Endometrium (tissue), 2 donors: ENCODE data around the gene GATM.
"Not testable (repeated sequence)": the region's sequence is repeated elsewhere in the genome, so short reads cannot be mapped to it uniquely, and the experiment has no call there.

Source experiments
- FAIRE-seq: peaks from 2 replicates; lab custom pipeline; 2012; peaks lifted over from hg19 to GRCh38; lab: Jason Lieb, UNC
- donor health status: control.
- donor health status: control.

Gene GATM

DNA sequence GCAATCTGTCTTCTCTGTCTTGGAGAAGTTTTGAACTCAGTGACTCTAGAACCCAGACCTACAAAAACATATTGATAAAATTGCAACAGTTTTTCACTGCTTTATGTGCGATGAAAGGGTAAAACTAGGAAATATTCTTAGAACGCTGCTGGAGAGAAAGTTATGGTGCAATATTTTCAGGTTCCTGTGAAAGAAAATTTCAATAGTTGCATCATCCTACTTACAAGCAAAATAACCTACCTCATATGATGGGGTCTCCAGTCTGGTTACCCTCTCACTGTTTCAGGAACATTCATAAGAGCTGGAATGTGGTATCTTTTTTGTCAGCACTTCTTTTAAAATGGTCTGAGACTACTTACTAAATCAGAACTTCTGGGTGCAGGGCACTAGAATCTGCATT lies 27.1 kb downstream of the GATM start:
- no peak for FAIRE-seq

DNA sequence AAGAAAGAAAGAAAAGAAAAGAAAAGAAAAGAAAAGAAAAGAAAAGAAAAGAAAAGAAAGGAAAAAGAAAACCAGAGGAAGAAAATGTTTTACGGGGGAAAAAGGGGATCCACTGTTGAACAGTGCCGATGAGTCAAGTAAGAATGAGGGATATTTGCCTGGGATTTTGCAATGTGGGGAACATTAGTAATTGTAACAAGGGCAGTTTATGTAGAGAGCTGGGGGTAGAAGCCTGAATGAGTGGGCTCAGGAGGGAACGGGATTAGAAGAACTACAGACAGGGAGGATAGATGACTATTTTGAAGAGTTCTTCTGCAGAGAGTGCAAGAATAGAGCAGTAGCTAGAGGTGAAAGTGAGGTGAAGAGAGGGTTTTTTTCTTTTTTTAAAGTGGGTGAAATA lies 28.7 kb downstream of the GATM start:
- no peak for FAIRE-seq

DNA sequence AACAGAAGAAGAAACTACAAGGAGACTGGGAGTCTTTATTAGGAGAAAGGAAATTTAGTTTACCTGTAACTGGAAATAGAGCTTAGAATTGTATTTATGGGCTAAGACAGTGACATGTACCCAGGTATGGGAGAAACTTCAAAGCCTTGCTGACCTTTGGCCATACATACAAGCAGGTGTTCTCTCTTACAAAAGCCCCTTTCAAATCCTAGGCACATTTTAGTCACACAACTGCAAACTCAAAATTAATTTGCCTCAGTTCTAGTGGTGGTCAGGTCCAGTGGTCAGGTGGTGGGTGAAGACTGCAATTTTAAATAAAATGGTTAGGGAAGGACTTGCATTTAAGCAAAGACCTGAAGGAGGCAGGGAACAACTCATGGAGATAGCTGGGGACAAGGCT lies 30.4 kb downstream of the GATM start:
- no peak for FAIRE-seq

DNA sequence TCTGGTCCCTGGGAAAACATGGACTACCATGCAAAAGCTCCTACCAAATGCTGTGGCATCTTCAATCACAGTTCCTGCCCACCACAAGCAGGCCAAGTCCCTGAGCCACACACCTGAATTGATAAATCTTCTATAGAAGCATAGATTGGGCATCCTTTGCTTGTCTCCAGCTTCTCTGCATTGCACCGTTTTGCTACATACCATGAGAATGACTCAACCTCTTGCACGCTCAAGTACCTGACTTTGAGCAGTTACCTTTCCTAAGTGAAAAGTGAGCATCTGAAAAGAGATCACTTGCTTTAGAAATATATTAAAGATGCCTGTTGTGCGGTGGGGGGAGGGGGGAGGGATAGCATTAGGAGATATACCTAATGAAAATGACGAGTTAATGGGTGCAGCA lies 31.3 kb downstream of the GATM start:
- no peak for FAIRE-seq

DNA sequence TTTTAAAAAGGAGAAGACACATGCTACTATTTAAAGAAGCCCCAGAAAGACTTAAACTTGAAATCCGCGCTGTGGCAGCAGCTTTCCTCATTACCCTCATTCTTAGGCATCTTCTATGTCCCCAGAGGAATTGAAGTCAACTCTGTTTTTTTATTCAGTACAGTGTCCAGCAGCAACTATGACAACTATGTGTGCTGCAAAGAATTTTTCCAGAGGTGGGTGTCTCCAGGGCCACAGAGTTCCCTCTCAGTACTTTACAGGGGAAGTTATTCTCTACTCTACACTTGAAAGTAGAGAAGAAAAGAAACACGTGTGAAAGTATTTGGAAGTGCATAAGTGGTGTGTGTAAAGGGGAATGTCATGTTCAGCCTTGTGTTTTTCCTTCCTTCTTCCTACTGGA lies 32.0 kb downstream of the GATM start:
- FAIRE-seq: no peak

DNA sequence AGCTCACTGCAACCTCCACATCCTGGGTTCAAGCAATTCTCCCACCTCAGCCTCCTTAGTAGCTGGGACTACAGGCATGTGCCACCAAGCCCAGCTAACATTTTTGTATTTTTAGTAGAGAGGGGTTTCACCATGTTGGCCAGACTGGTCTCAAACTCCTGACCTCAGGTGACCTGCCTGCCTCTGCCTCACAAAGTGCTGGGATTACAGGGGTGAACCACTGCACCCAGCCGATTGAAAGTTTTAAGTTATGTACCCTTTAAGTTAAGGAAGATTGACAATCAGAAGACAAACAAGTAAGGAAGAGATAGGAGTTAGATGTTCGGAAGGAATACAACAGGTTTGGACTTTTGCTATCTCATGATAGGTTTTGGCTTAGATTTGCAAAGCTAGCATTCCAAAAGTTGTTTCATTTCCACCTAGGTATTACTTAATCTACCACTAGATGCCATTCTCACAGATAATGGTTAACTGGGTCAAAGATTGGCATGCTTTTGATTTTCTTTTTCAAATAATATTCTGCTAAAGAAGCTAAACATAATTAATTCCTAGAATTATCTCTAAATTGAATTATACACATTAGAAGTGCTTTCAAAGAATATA lies 35.0 kb downstream of the GATM start:
- FAIRE-seq: no peak

DNA sequence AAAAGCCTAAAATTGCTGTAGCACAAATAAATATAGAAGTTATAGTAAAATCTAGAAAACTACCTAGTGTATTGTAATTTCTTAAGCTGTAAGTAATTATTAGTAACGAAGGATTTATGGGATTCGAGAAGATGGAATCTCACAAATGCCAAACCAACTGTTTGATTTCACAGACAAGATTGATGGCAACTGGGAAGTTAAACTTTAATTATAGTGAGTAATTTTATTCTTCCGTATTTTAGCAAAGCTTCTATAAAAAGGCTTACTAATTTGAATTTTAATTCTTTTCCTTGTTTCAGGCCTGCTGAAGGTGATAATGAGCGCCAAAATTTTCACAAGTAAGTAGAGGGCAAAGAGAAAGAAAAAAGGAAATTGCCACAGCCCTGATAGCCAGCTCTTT lies 36.6 kb downstream of the GATM start:
- FAIRE-seq: no peak

DNA sequence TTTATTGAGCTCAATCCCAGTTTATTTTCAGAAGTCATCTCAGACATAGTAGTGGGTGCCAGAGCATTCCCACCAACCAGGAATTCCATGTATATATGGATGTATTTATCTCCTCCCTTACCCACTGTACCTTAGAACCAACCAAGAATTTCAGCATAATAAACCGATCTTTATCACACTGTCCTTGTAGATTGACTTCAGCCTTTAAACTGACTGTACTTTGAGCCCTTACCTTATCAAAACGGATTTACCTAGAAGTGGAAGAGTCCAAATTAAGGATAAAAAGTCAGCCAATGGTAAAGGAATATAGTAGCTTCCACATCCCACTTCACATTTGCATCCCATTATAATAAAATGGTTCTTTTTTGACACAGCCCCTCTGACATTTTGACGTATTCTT lies 37.9 kb downstream of the GATM start:
- no peak for FAIRE-seq

DNA sequence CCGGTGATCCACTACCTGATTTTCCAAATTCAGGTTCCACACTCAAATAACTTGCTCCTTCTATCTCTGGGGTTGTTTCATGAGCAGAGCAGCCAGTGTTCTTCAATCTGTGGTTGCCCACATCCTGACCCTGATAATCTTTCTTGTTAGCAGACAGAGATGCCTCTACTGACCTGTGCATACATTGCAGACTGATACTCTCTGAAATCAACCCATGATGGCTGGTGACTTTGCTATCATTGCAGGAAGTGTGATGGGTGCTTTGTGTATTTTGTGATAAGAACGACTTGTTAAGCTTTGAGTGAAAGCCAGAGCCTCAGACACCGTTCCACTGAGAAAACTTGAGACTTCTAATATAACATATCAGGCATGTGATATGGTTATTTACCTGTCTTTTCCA lies 39.9 kb downstream of the GATM start:
- FAIRE-seq: no peak

DNA sequence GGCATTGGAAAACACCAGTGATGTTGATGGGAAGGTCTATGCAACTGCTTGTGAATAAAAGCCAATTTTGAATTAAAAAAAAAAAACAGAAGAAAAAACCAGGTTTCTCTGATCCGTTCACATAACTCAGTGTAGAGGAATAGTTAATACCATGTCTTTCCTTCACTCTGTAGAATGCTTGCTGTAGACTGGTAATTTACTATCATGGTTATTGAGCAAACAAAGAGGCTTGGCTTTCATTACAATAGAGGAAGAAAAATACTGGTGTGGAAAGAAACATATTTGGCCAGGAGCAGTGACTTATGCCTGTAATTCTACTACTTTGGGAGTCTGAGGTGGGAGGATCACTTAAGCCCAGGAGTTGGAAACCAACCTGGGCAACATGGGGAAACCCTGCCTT lies 41.1 kb downstream of the GATM start:
- FAIRE-seq: no peak

DNA sequence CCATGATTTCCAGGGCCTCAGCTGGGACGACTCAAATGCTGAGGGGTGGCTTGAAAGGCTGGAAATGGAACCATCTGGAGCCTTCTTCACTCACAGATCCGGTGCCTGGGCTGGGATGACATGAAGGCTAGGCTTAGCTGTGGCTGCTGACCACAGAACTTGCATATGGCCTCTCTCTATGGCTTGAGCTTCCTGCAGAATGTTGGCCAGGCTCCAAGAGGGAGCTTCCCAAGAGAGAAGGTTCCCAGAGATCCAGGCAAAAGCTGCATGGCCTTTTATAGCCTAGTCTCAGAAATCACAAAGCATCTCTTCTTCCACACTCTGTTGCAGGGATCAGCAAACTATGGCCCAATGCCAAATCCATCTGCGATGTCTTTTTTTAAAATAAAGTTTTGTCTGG lies 44.8 kb downstream of the GATM start:
- FAIRE-seq: no peak

DNA sequence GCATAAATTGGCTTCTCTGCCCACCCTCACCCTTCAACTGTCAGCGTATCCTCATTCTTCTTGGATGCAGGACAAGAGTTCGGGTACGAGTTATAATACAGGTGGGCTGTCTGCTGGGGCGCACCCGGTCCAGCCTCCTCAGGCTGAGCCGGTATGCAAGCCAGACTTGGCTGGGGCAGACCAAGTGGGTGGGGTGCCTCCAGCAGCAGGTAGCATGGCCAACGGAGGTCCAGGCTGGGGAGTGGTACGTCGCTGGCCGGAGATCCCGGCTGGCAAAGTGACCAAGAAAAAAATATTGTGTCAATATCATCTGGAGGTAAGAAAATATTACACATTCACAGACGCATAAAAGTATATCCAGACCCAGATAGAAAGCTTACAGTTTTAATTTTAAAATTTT lies 45.6 kb downstream of the GATM start:
- FAIRE-seq: no peak

DNA sequence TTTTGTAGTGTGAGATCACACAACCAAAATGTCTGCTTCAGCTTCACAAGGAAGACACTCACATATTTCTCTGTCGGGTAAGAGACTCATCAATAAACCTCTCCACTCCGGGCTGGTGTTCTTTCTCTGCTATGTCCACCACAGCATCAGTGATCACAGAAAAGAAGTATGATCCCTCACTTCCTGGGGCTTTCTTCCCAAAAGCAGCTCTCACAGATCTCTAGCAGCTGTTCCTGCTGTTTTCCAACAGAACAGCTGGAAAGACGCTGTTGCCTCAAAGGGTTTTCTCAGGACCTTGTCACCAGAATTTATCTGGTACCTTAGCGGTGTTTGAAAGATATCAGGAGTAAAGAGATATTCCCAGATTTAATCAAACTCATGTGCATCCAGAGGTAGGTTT lies 46.4 kb downstream of the GATM start:
- FAIRE-seq: no peak

DNA sequence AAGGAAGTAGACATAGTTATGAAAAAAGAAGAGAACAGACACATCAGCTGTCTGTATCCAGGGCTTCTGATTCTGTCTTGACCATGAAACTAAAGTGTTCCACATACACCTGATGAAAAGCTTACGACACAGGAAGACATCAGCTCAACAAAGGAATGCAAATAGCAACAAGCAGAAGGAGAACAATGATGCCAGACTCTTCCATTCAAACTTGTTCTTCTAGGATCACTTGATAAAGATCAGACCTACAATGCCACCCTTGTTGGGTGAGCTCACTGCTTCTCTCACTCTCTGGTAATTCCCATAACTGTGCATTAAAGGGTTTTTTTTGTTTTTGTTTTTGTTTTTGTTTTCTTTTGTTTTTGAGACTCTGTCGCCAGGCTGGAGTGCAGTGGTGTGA lies 49.7 kb downstream of the GATM start:
- FAIRE-seq: no peak

DNA sequence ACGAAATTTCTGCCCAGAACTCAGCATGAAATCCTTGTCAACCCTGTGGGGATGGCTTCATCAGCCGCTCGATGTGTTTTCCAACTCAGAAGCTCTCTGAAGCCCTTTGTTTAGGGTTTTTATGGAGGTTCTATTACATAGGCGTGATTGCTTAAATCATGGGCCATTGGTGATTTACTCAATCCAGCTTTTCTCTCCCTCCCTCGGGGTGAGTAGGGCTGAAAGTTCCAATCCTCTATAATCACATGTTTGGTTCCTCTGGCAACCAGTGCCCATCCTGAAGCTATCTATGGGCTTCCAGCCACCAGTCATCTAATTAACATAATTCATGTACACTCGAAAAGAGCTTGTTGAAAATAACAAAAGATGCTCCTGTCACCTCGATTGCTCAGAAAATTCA lies 51.6 kb downstream of the GATM start:
- FAIRE-seq: no peak

DNA sequence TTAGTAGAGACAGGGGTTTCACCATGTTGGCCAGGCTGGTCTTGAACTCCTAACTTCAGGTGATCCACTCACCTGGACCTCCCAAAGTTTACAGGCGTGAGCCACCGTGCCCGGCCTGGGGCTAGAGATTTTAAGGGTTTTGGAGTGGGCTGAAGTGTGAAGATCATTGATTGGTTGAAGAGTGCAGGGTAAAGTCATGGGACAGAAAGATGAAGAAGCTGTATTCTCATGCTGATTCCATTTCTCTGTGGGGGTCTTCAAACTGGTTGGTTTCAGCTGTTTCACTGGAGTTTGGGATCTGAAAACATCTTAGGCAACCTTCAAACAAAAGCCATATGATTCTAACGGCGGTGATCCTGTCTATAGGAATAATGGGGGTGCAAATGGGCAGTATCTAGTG lies 52.1 kb downstream of the GATM start:
- FAIRE-seq: no peak

DNA sequence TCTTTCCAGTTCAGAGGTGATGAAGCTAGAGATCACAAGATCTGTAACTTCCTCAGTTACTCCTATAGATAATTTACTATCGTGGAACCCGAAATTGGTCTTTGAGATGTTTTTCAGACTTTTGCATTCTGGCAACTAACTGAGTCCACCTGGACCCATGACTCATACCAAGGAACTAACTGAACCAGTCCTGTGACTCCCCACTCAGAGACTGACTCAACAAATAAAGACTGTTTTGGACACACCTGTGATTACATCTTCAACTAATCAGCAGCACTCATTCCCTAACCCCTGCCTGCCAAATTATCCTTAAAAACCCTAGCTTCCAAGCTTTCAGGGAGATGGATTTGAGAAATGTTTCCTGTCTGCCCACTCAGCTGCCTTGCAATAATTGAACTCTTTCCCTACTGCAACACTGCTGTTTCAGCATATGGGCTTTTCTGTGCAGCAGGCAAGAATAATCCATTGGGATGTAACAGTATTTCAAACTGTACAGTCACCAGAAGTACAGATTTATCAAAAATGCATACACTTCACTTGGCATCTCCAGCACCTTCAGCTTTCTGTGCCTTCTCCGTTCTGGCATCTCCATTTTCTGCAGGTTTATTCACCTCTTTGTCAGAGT lies 57.7 kb downstream of the GATM start:
- FAIRE-seq: no peak

DNA sequence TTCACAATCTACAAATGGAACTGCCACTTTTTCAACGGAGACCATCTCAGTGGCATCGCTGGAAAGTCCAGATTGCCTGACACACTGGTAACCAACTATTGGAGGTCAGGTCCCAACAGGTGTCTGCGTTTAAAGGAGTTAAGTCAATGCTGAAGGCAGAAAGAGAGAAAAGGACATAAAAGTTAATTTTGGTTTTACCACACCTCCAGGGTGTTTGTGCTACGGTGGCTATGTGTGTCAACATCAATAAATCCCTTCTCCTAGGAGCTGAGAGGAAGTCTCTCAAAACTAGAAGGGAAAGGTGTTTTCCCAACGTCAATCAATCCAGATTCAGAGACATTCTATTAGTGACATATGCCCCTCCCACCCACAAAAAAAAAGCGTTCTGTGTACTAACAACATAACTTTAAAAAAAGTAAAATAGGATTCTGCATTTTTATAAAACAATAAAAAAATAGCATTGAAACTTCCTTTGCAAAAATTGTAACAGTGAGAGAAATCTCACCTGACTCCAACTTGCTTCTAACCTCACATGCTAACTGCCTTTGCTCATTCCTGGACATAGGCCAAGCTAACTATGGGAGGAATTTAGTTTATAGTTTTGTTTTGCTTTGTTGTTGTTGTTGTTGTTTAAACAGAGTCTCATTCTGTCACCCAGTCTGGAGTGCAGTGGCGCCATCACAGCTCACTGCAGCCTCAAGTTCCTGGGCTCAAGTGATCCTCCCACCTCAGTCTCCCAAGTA lies 58.7 kb downstream of the GATM start:
- FAIRE-seq: no peak

DNA sequence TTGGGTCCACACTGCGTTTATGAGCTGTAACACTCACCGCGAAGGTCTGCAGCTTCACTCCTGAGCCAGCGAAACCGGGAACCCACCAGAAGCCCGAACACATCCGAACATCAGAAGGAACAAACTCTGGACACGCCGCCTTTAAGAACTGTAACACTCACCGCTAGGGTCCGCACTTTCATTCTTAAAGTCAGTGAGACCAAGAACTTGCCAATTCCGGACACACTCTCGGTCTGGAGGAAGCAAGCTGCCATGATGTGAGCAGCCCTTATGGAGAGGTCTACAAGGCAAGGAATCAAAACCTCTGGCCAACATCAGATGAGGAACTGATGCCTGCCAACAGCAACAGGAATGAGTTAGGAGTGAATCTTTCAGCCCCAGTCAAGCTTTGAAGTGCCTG lies 63.4 kb downstream of the GATM start:
- FAIRE-seq: no peak

DNA sequence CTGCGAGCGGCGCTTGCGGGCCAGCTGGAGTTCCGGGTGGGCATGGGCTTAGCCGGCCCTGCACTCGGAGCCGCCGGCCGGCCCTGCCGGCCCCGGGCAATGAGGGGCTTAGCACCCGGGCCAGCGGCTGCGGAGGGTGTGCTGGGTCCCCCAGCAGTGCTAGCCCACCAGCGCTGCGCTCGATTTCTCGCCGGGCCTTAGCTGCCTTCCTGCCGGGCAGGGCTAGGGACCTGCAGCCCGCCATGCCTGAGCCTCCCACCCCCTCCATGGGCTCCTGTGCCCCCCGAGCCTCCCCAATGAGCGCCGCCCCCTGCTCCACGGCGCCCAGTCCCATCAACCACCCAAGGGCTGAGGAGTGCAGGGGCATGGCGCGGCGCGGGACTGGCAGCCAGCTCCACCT lies 64.2 kb downstream of the GATM start:
- FAIRE-seq: not testable (repeated sequence)
